OCI-LY7 (cell line): ENCODE results near the gene ZFP36L2.

Source experiments
- CTCF ChIP-seq: fragments of 200-600 bp; sonication (generic); conservative IDR thresholded peaks from 2 replicates; pipeline ENCODE4 v1.5.1; 2014; ENCODE audit warnings: mild to moderate bottlenecking, antibody characterized with exemption, low read length, moderate library complexity, mixed read lengths
- EZH2phosphoT487 ChIP-seq: fragments of 200-600 bp; sonication (generic); IDR thresholded peaks from 2 replicates; pipeline ENCODE4 v1.6.1; 2018; ENCODE audit warnings: low read depth, borderline replicate concordance, mild to moderate bottlenecking, mixed run types, antibody characterized with exemption, low read length, moderate library complexity, mixed read lengths

GRCh38 chr2:43233218-43234212, 7.1 kb upstream of the ZFP36L2 start:
- TF ChIP-seq EZH2phosphoT487: no peak
- no peak for TF ChIP-seq CTCF
